Measurements from ENCODE around the gene ETV3L.

Gene ETV3L

DNA sequence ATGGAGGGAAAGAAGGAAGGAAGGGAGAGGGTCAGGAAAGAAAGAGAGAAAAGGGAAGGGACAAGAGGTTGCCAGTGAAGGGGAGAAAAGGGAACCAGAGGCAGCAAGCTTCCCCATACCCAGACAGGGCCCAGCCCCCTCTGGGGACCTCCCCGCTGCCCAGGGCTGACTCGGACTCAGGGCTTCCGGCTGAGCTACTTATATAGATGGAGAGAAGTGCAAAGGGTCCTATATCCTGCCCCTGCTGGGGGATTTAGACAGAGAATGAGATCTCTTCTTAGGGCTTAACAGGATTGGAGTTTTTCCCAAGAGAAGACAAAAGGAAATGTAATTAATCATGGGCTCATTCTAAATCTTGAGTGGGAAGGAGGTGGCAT is at the start of gene ETV3L:
Gene ETV3L (minus strand): TSS at position 176 of the 377 bp plus-strand sequence. CDS start 285 bp downstream, outside the sequence.
- DNase-seq, result no peak

DNA sequence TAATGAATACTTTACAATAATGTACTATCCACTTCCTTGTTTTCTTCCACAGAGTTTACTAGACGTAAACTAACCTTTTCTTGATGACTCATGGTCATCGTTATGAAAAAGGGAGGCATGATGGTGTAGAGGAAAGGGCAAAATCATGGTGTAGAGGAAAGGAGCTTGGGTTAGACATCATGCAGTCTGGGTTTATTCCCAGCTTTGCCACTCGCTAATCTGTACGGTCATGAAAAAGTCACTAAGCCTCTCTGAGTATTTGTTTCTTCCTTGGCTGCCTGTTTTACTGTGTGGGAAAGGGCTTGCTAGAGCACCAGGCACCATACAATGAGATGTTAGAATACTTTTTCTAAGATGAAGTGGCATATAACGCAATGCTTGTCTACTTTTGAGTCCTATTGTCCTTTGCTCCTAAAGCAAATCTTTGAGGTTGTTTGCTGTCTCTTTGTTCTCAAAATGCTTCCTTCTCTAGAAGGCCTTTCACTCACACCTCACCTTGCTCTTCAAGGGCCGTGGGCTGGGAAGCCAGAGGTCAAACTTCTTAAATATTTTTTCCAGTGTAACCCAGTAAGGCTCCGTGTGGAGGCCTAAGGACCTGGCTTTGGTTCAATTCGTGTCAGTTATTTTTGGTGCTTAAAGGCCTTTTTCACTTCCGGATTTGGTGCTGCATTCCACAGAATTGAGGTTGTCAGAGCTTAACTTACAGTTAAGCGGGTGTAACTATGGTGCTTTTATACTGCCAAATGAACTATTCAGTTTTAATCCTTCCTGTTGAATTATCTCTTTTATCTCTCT is 48.5 kb upstream of the ETV3L start:
- DNase-seq, result no peak

DNA sequence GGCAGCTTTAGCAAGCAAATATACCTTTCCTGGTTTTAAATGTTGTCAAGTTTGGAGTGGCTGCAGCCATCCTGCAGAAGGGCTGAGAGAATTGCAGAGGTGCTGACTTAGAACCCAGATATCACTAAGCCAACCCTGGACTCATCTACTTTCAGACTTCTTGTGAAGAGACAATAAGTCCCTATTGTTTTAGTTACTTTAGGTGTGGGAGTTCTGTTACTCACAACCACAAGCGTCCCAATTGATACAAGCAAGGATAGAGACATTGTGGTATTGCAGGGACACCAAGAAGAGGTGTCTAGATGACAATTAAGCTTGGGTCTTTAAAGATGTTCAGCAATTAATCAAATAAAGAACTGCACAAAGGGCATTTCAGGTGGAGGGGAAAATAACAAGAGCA is 47.4 kb upstream of the ETV3L start:
- DNase-seq, result no peak

DNA sequence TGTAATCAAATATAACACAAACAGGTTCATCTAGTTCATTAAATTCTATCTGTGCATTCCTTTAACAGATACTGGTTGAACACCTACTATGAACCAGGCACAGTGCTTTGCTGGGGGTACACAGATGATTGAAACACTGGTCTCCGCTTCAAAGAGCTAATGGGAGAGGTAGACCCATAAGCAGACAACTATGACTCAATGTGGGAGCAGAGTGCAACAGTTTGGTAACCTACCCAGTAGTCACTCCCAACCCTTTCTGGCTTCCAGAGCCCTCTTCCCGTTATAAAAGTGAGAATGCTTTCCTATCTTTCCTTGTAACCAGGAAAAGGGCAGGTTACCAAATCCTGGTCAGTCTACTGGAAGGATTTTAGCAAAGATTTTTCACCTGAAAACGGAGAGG is 46.6 kb upstream of the ETV3L start:
- no peak for DNase-seq

DNA sequence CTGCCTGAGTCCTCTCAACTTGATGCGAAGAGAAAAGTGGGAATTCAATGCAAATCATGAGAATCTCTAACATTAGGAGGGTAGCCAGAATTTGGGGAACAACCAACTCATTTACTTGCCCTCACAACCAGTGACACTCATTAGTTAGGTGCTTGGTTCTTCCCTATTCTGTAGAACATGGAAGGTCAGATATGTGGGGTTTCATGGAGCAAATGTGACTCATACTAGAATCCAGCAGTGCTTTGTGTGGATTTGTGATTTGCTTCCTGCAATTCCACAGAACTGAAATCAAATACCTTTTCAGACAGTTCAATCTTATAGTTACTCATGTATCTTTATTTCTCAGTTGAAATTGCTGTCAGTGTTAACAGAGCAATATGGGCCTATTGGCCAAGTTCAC is 45.5 kb upstream of the ETV3L start:
- DNase-seq, result no peak

DNA sequence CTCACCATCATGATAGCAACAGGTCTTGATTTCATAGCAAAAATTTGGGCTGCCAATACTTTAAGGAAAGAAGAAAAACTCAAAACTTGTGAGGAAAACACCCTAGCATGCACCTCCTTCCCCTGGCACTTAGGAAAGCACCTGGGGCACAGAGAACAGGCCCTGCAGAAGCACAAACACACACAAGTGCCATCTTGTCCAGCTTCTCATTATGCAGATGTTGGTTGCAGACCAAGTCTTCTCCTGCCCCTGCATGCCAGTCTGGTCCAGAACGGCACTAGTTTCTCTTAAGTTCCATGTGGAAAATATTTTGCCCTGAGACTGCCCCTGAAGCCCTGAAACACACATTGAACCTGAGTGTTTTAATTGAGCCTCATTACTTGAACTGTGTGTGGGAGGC is 44.9 kb upstream of the ETV3L start:
- DNase-seq, result no peak

DNA sequence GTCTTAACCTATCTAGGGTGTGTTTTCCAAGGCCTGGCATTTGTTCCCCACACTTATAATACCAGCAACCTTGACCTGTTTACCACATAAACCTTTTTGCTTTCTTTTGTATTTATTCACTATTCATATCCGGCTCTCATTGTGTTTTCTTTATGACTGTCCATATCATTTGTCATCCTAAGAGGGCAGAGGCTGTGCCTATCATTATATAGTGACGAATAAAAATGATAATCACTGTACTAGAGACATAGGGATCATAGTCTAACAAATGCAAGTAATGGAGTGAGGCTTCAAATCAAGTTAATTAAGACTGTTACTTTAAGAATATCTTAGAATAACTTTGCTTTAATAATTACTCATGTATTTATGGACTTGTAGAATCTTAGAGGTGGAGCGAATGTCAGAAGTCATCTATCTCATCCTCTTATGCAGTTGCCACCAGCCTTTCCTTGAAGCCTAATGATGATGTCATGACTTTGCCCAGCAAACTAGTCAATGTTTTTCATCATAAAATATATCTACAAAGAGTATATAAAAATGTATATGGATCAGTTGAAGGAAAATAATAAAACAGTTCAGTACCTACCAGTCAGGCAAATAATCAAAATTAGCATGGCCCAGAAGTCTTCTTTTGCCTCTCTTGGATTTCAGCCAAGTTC is 43.3 kb upstream of the ETV3L start:
- DNase-seq, result no peak

DNA sequence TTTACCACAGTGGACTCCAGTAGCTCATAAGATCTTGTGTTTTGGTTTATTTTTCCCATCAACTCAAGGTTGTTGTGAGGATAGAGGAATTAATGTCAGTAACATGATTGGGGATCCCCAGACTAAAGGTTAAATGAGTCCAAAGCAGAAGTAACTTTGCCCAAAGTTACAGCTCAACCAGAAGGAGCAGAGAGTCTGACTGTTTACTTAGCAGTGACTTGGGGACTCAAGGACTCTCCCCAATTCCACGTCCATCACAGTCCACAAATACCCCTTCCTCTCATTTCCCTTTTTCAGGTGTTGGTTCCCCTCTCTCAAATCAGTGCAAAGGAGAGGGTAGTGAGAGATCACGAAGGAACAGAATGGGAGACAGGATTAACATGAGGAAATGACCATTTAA is 42.6 kb upstream of the ETV3L start:
- DNase-seq, result no peak

DNA sequence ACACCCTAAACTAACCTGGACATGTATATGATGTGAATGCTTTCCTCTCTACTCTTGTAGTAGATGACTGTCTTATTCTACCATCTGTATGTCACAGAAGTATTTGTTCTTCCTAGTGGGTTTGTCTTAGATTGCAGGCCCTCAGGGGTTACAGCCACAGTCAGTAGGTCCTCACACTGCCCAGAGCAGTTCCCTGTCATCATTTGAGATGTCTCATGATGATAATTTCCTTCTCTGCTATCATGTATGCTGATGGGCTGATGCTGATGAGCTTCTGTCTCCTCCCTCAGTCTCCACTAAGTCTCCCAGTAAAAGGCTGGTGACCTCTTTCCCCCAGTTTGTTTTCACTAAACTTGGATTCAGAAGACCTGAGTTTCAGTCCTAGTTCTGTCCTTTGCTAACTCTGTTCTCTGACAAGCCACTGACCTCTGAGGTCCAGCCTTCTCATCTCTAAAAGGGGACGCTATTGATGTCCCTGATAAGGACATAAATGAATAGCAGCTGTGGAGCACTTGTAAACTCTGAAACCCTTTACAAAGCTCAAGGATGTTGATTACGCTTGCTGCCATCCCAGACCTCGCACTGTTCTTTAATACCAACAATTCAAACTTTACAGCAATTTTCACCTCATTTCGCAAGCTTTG is 41.7 kb upstream of the ETV3L start:
- DNase-seq, result no peak

DNA sequence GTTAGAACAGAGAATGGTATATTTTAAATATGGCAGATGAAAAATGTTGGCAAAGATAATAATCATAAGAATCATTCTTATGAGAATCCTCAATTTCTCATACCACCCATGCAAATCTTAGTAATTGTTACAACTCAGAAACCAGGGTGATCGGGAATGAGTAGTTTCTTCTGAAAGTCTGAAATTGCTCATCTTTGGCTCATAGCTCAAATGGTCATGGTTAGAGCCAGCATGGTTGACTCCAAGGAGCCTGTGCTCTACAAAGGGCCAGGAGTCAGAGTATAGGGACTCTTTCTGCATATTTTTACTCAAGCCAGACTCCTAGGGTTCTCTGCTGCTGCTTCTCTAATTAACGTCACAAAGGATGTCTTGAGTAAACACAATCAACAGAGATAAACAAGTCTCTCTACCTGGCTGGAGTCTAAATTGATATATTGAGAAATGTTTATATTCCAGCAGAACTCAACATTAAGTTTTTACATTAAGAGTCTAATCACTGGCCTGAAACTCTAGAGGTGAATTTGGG is 40.5 kb upstream of the ETV3L start:
- no peak for DNase-seq

DNA sequence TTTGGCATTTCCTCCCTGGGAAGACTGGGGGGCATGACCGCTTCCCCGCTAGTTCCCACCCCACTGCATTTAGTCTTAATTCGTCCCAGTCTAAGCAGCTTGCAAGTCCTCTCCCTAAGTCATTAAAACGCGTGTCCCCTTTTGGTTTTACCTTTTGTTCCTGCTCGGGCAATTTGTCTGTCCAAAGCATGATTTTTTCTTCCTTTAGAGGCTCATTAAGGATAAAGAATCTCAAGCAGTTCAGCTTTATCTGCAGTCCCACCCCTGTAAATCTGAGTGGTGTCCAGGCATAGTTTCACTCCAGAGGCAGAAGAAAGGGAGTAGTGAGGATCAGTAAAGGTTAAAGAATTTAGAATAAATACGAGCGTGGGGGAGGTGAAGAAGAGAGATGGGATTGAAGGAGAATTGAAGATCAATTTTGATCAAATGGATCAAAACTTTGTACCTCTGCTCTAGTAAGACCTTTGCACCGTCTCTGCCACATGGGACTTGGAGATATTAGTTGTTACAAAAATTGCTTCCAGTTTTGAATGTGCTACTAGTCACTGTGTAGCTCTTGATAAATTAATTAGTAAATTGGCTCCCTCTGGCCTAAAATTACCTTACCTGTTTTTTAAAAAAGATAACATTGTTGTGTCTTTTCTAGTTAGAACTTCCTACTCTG is 39.6 kb upstream of the ETV3L start:
- no peak for DNase-seq

DNA sequence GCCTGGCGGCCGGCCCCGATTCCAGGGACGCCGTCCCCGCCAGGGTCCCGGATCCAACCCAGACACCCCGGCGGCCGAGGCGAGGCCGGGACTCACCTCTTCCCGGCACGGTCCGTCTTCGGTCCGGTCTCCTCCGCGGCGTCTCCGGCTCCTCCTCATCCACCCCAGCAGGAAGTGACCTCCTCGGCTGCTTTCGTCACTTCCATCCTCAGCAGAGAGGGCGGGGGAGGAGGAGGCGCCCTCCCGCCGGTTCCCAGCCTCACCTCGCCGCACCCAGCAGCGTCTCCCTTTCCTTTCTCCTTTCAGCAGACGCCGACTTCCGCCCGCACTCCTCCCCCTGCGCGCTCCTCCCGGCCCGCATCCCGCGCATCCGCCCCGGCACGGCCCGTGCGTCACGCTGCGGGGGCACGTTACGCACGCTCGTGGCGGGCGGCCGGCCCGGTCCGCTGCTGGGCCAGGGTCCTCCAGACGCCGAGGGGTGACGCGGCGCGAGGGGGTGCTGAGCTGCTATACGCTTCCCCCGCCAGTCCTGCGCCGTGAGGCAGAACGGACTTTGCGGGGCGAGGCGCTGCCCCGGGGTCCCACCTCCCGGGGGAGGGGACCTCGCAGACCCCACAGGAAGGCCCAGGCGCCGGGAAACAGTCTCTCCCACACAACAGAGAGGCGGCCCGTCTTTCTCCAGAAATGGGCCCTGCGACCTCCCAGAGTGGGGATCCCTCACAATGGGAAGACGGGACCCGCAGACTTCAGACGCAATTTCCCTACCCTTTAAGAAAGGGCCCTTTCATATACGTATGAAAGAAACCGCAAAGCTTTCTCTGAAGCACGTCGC is 38.8 kb upstream of the ETV3L start, which contains the start of gene ETV3:
Gene ETV3 (minus strand): TSS at position 176 of the 832 bp plus-strand sequence. CDS start 2,043 bp downstream, outside the sequence.
- peak; percentile 87 for DNase-seq

DNA sequence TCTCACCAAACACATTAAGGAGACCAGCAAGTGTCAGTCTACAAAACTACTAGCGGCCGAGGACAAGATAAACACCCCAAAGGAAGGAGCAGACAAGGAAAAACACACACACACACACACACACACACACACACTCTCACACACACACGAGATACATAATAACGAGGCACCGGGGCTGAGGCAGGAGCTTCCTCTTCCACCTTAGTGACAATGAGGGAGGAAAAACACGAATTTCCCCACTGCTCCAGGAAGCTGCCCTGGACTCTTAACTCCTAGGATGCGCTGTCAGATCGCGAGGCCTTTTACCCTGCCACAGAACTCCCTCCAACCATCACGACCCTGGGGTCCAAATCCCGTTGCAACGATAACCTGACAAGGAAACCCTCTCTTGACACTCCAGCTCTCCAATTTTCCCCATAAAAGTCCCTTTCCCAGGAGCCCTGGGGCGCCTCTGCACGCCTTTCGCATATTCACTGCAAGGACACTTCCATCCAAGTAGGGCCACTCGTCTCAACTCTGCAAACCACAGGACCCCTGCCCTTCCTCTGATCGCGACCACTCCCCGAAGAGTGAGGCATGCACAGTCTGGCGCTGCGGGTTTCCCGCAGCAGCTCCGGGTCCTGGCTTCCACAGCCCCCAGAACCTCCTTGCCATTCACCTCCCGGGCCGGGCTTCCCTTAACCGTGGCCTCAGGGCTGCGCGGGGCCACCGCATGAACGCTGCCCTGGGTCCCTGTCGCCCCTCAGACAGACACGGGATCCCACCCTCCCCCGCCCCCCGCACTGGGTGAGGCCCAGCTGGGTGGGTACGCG is 38.0 kb upstream of the ETV3L start:
- no peak for DNase-seq

DNA sequence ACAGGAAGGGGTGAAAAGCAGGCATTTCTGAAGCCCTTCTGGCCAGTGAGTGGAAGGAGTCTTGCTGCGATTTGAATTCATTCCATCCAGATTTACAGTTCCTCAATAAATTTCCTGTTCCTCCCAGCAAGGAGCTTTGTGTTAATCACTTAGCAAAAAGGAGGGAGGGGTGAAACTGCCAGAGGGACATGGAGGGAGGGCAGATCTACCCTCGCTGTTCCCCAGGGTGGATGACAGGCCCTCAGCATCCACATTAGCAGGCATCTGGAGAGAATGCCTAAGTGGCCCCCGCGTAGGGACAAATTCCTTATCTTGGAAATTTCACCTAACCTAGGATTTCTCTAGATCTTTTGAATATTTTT is 37.4 kb upstream of the ETV3L start:
- no peak for DNase-seq

DNA sequence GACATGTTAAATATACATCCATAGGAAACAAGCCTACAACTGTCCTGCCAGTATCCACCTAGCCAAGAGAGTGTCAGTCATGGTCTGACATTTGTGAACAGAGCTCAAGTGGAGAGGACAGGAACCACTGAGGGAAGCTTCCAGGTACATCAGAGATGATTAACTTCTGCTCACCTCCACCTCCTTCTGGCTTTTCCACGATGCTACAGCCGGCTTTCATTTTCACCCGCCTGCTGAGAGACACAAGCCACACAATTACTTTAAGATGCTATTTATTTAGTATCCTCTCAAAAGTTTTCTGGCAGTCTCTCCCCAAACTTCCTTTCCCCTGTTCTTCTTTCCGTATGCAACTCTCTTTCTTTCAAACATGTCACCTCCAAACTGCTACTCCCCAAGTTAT is 36.5 kb upstream of the ETV3L start:
- peak; percentile 16 for DNase-seq

DNA sequence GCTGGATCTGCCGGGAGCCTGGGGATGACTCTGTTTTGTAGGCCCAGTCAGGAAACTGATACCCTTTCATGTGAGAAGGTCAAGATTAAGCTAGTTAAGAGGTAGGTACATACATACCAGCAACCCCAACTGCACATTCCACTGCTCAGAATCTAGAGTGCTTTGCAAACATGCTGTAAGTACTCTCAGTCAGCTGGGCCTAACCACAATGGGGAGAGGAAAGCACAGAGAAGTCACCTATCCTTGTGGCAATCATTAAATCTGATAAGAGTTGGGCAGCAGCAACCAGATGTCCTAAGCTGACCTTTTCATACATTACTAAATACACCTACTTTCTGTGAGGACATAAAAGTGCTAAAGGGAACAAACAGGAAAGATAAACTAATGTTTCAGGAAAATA is 36.0 kb upstream of the ETV3L start:
- DNase-seq, result no peak

DNA sequence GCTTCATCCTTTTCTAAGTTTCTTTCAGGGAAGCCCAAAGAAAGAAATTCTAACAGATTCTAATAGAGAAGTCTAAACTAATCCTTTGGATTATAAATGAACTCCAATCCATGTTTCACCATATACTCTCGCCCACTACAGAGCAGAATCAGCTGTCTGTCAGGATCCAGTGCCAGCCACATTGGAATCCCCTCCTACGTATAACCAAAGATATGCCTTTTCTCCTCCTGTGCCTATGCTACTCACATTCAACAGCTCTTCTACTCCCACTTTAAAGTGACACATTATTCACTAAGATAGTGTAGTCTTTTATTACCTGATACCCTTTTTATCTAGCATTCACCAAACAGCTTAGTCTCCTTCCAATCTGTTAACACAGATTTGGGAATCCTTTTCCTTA is 35.5 kb upstream of the ETV3L start:
- no peak for DNase-seq

DNA sequence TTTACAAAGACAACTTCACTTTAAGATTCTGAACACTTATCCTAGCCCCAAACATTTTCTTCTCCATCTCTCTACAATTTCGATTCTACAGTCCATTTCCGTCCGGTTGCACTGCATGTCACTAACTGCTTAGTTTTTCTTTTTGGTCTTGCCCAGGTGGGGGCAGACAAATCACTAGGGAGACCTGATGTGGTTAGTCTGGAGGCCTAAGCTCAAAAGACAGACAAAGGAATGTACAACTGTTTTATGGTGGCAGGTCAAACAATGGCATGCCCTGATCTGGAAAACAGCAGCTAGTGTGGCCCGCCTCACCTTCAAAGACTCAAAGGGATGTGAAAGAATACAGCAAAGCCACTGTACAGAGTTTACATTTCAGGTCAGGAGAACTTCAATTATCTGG is 34.8 kb upstream of the ETV3L start:
- no peak for DNase-seq

DNA sequence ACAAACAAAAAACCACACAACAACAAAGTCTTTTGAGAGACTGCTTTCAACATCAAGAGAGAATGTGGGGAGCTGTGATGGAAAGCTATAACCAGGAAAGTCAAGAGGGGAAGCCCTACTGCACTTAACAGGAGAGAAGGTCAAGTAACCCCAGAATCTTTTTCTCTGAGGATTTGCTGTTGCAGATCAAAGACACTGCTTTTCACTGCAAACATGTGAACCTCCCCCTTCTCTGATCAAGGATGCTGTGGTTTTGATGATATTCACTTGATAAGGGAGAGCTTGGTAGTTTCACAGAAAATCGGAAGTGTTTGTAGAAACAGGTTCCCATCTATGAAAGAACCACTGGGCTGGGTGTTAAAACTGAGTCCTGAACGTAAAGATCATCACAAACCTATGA is 33.8 kb upstream of the ETV3L start:
- DNase-seq, result no peak

DNA sequence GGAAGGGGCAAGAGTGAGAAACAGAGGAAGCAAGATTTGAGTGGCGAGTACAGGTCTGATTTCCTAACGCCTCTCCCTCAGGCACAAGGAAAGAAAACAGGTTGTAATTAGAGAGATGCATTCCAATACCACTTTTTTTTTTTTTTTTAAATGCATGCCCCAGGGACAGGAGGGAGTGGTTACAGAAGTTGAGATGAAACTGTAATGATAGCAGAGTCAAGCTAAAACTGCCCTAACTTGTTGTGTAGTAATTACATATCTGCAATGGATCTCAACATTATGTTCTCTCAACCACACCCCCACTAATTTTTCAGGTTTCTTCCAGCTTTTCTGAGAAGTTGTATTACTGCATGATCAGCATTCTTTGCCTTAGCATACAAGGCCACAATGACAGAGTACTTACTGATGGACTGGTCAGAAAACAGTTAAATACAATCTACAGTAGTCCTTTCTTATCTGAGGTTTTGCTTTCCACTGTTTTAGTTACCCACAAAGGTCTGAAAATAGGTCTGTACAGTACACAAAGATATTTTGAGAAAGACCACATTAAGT is 33.1 kb upstream of the ETV3L start:
- DNase-seq, result no peak

DNA sequence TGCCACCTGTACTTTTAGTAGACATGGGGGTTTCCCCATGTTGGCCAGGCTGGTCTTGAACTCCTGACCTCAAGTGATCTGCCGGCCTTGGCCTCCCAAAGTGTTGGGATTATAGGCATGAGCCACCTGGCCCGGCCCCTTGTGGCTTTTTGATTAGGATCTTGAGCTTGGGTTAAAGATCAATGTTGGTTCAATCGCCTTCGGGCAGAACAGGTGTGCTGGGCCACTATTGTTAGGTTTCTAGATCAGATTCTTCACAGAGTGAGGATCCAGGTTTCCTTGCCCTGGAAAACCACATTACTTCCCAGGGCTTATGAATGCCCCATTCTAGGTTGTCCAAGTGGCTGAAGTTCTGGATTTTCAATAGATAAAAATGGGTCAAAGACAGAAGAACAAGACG is 32.5 kb upstream of the ETV3L start:
- DNase-seq, result no peak

All from activated naive CD4-positive, alpha-beta T cell treated with Interleukin-2 at 50 U/mL for 16 hours (primary cell).